Lower leg skin (tissue), 3 donors: Measurements from ENCODE around the gene ATP7B.

Source experiments
- POLR2A ChIP-seq, 2 donors: fragments of 450-650 bp; IDR thresholded peaks; one replicate each; pipeline ENCODE4 v1.6.1; 2016 to 2017; ENCODE audit warnings: antibody characterized with exemption in 2 of 2, mild to moderate bottlenecking in 1 of 2, moderate library complexity in 1 of 2
- TF ChIP-seq, protein P1 (sequence below), 3 donors: fragments of 450-650 bp; IDR thresholded peaks; one replicate each; pipeline ENCODE4 v1.5.1; 2016; ENCODE audit warnings: antibody characterized with exemption in 3 of 3, mild to moderate bottlenecking in 3 of 3, moderate library complexity in 2 of 3

GRCh38 chr13:51931606-51932005, 79.6 kb downstream of the ATP7B start:
- TF ChIP-seq, protein P1, sequence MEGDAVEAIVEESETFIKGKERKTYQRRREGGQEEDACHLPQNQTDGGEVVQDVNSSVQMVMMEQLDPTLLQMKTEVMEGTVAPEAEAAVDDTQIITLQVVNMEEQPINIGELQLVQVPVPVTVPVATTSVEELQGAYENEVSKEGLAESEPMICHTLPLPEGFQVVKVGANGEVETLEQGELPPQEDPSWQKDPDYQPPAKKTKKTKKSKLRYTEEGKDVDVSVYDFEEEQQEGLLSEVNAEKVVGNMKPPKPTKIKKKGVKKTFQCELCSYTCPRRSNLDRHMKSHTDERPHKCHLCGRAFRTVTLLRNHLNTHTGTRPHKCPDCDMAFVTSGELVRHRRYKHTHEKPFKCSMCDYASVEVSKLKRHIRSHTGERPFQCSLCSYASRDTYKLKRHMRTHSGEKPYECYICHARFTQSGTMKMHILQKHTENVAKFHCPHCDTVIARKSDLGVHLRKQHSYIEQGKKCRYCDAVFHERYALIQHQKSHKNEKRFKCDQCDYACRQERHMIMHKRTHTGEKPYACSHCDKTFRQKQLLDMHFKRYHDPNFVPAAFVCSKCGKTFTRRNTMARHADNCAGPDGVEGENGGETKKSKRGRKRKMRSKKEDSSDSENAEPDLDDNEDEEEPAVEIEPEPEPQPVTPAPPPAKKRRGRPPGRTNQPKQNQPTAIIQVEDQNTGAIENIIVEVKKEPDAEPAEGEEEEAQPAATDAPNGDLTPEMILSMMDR (IDR thresholded peaks at IDR 0.05), result no peak
- no peak for TF ChIP-seq POLR2A (IDR thresholded peaks at IDR 0.05)
